Suprapubic skin (tissue), 4 donors: ENCODE results near the gene GPD1. TPM values are rescaled to one million over a fixed set of nuclear protein-coding genes. Genes with fewer than 3 reads are reported as not detected.

ENCODE experiments used
- DNase-seq, 2 donors: peaks; one replicate each; pipeline ENCODE4 v3.0.0-alpha.2; 2019; ENCODE audit warnings: low spot score in 2 of 2
- H3K27ac ChIP-seq: fragments of 200-600 bp; sonication (generic); one replicate; pipeline ENCODE4 v1.5.1; 2019
- H3K27me3 ChIP-seq: fragments of 200-600 bp; sonication (generic); one replicate; pipeline ENCODE4 v1.5.1; 2019
- H3K36me3 ChIP-seq: fragments of 200-600 bp; sonication (generic); one replicate; pipeline ENCODE4 v1.5.1; 2019
- H3K4me1 ChIP-seq: fragments of 200-600 bp; sonication (generic); one replicate; pipeline ENCODE4 v1.5.1; 2019
- H3K4me3 ChIP-seq: fragments of 200-600 bp; sonication (generic); one replicate; pipeline ENCODE4 v1.5.1; 2019; ENCODE audit warnings: mild to moderate bottlenecking
- H3K9me3 ChIP-seq: fragments of 200-600 bp; sonication (generic); one replicate; pipeline ENCODE4 v1.5.1; 2019
- CTCF ChIP-seq, 2 donors: fragments of 200-600 bp in 1 of 2; fragments of 450-650 bp in 1 of 2; sonication (generic) in 1 of 2; IDR thresholded peaks; one replicate each; pipeline ENCODE4 v1.5.1; 2016 to 2019; ENCODE audit warnings: antibody characterized with exemption in 2 of 2, mild to moderate bottlenecking in 1 of 2, moderate library complexity in 1 of 2
- EP300 ChIP-seq: sonication (generic); formaldehyde crosslinking; IDR thresholded peaks from one replicate; pipeline ENCODE4 v1.6.1; 2017; ENCODE audit warnings: antibody characterized with exemption
- POLR2A ChIP-seq, 2 donors: fragments of 450-650 bp; IDR thresholded peaks; one replicate each; pipeline ENCODE4 v1.6.1; 2017; ENCODE audit warnings: antibody characterized with exemption in 2 of 2, mild to moderate bottlenecking in 2 of 2, moderate library complexity in 2 of 2
- POLR2AphosphoS5 ChIP-seq, 3 donors: sonication (generic); formaldehyde crosslinking; IDR thresholded peaks; one replicate each; pipeline ENCODE4 v1.6.1; 2017; ENCODE audit warnings: antibody characterized with exemption in 3 of 3
- WGBS: methylation state at CpG from one replicate; pipeline ENCODE4 v1.1.5; 2018; 5-methylcytosine and 5-hydroxymethylcytosine counted together
- total RNA-seq, 4 donors: library from RNA; depleted of rRNA; stranded (reverse); fragments of >200 nt; gene quantifications; one replicate each; pipeline ENCODE4 v1.1.0, GENCODE V29; 2016

GPD1 gene
- total RNA-seq, 4 donors from 2014 or later = 49.5 to 74.5 (median 61.8) TPM

- Histone ChIP-seq H3K27ac (no peak overlapping the region), H3K4me3 (no peak overlapping the region), H3K9me3 (no peaks in the 10 kb centered on the region), H3K27me3 (no peaks in the 10 kb centered on the region), H3K36me3 (peaks cover 70% of the 10 kb centered on the region), H3K4me1 (peaks cover 11% of the 10 kb centered on the region)
- 94% methylated on average over 7 of the region's 7 CpGs for WGBS
- DNase-seq = no peak
- no peak for TF ChIP-seq CTCF (IDR thresholded peaks at IDR 0.05)
- TF ChIP-seq POLR2A (IDR thresholded peaks at IDR 0.05) = no peak
- no peak for TF ChIP-seq POLR2AphosphoS5 (IDR thresholded peaks at IDR 0.05)
- TF ChIP-seq EP300 = no peak
These were observed 14.1 kb upstream of the GPD1 start for GRCh38 chr12:50089730-50090129.

GRCh38 chr12:50090391-50090790, 13.4 kb upstream of the GPD1 start:
- 90% methylated on average over 5 of the region's 5 CpGs for WGBS
- H3K36me3 ChIP-seq = peaks cover 76% of the 10 kb centered on the region
- peaks cover 11% of the 10 kb centered on the region for H3K4me1 ChIP-seq
- no peak for DNase-seq
- H3K27ac ChIP-seq = no peak overlapping the region
- no peaks in the 10 kb centered on the region for H3K27me3 ChIP-seq
- H3K9me3 ChIP-seq = no peaks in the 10 kb centered on the region
- H3K4me3 ChIP-seq = no peak overlapping the region
- TF ChIP-seq CTCF (IDR thresholded peaks at IDR 0.05) (no peak), POLR2AphosphoS5 (IDR thresholded peaks at IDR 0.05) (no peak), POLR2A (IDR thresholded peaks at IDR 0.05) (no peak), EP300 (no peak)

GRCh38 chr12:50097952-50098351, 5.9 kb upstream of the GPD1 start:
- no peaks in the 10 kb centered on the region for H3K27me3 ChIP-seq
- DNase-seq = no peak
- no peak overlapping the region for H3K4me3 ChIP-seq
- H3K9me3 ChIP-seq = no peaks in the 10 kb centered on the region
- peaks cover 10% of the 10 kb centered on the region for H3K4me1 ChIP-seq
- 83% methylated on average over 6 of the region's 6 CpGs for WGBS
- H3K27ac ChIP-seq = no peak overlapping the region
- peaks cover 80% of the 10 kb centered on the region for H3K36me3 ChIP-seq
- TF ChIP-seq POLR2AphosphoS5 (IDR thresholded peaks at IDR 0.05) (no peak), POLR2A (IDR thresholded peaks at IDR 0.05) (no peak), CTCF (IDR thresholded peaks at IDR 0.05) (no peak), EP300 (no peak)

GRCh38 chr12:50099302-50100008, 4.4 kb upstream of the GPD1 start:
- Histone ChIP-seq H3K36me3 (peaks cover 65% of the 10 kb centered on the region), H3K4me3 (no peak overlapping the region), H3K27ac (no peak overlapping the region), H3K4me1 (peaks cover 24% of the 10 kb centered on the region), H3K27me3 (no peaks in the 10 kb centered on the region), H3K9me3 (no peaks in the 10 kb centered on the region)
- WGBS = 53% methylated on average over 5 of the region's 5 CpGs
- TF ChIP-seq POLR2AphosphoS5 (IDR thresholded peaks at IDR 0.05) (no peak), POLR2A (IDR thresholded peaks at IDR 0.05) (no peak), CTCF (IDR thresholded peaks at IDR 0.05) (no peak), EP300 (no peak)
- no peak for DNase-seq

GRCh38 chr12:50100561-50100960, 3.2 kb upstream of the GPD1 start:
- Histone ChIP-seq H3K36me3 (peaks cover 54% of the 10 kb centered on the region), H3K27ac (no peak overlapping the region), H3K9me3 (no peaks in the 10 kb centered on the region), H3K27me3 (no peaks in the 10 kb centered on the region), H3K4me3 (no peak overlapping the region), H3K4me1 (peaks cover 26% of the 10 kb centered on the region)
- DNase-seq = no peak
- WGBS = 89% methylated on average over 3 of the region's 3 CpGs
- TF ChIP-seq EP300 (no peak), POLR2A (IDR thresholded peaks at IDR 0.05) (no peak), CTCF (IDR thresholded peaks at IDR 0.05) (no peak), POLR2AphosphoS5 (IDR thresholded peaks at IDR 0.05) (no peak)
